Mammary epithelial cell (primary cell): Measurements from ENCODE around the gene HMCN2.

Source experiments
- CTCF ChIP-seq, 2 donors: IDR thresholded peaks in 1 of 2; conservative IDR thresholded peaks in 1 of 2; 2 replicates each; pipeline ENCODE4 v1.5.1; 2011 to 2012; ENCODE audit warnings: inconsistent platforms in 2 of 2, low read length in 2 of 2, mild to moderate bottlenecking in 2 of 2, control low read depth in 1 of 2, low read depth in 1 of 2; ENCODE audit not compliant: insufficient read depth in 1 of 2; ENCODE audit errors: extremely low read depth in 1 of 2
- EZH2 ChIP-seq: IDR thresholded peaks from 2 replicates; pipeline ENCODE4 v1.6.1; 2012; ENCODE audit warnings: low read length, inconsistent platforms, borderline replicate concordance

- TF ChIP-seq CTCF (conservative IDR thresholded peaks at IDR 0.05 in 1 of 2, IDR thresholded peaks at IDR 0.05 in 1 of 2; ENCODE audit: extremely low read depth in 1 of 2, insufficient read depth in 1 of 2, low read depth in 1 of 2, low read length in 2 of 2): no peak
- no peak for TF ChIP-seq EZH2
Measured at GRCh38 chr9:130336885-130337284, 71.3 kb downstream of the HMCN2 start.
